Measurements from ENCODE around the gene CCNC.

Gene CCNC

DNA sequence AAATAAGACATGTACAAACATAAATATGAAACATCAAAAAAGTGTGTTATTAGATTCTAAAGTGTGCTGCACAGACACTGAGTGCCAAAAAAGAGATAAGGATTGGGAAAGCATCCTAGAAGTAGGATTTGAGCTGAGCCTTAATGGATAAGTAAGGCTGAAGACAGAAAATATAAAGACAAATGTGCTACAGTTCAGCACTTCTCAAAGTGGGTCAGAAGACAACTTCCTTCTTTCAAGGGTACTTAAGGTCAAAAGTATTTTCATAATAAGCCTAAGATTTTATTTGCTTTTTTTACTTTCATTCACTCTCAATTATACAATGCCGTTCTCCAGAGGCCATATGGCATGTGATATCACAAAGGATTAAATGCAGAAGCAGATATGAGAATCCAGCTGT lies 70.0 kb downstream of the CCNC start:
- TF ChIP-seq, protein P1, sequence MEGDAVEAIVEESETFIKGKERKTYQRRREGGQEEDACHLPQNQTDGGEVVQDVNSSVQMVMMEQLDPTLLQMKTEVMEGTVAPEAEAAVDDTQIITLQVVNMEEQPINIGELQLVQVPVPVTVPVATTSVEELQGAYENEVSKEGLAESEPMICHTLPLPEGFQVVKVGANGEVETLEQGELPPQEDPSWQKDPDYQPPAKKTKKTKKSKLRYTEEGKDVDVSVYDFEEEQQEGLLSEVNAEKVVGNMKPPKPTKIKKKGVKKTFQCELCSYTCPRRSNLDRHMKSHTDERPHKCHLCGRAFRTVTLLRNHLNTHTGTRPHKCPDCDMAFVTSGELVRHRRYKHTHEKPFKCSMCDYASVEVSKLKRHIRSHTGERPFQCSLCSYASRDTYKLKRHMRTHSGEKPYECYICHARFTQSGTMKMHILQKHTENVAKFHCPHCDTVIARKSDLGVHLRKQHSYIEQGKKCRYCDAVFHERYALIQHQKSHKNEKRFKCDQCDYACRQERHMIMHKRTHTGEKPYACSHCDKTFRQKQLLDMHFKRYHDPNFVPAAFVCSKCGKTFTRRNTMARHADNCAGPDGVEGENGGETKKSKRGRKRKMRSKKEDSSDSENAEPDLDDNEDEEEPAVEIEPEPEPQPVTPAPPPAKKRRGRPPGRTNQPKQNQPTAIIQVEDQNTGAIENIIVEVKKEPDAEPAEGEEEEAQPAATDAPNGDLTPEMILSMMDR (IDR thresholded peaks at IDR 0.05; ENCODE audit: extremely low read depth, insufficient read depth, missing control alignments), result no peak
- no peak for DNase-seq (ENCODE audit: low spot score)
- in situ Hi-C loops (cut with MboI; ENCODE audit: low pct_unique_long_range_greater_than_20kb, low sequenced_read_pairs, unreplicated experiment), result no loop called here

DNA sequence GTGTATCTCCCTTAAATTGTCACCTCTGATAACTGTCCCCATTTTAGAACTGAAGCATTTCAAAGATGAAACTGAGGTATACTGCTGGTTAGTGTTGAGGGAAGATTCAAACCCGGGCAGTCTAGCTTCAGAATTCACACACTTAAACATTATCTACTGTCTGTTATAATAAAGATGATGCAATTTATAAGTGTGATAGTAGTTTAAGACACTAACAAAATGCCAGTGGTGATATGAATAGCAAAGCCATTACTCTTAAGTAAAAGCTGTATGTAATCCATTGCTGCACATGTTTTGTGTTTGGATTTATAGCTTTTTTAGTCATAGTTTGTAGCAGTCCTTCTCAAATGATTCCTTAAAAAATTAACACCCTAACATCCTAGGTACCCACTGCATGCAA lies 73.0 kb downstream of the CCNC start:
- in situ Hi-C loops (cut with MboI; ENCODE audit: low pct_unique_long_range_greater_than_20kb, low sequenced_read_pairs, unreplicated experiment), result no loop called here
- TF ChIP-seq, protein P1 (IDR thresholded peaks at IDR 0.05; ENCODE audit: extremely low read depth, insufficient read depth, missing control alignments), result no peak
- DNase-seq (ENCODE audit: low spot score), result no peak

All from GM13977 (cell line).